ENCODE results near the gene DPM3. TPM values are rescaled to one million over a fixed set of nuclear protein-coding genes. Genes with fewer than 3 reads are reported as not detected.

The DPM3 gene
- total and polyA plus RNA-seq, 9 of the 15 experiments (the other 6 are each of a cell fraction or from before 2014, with no cell fraction given), result 3.7 to 120 (median 36.4) TPM

DNA sequence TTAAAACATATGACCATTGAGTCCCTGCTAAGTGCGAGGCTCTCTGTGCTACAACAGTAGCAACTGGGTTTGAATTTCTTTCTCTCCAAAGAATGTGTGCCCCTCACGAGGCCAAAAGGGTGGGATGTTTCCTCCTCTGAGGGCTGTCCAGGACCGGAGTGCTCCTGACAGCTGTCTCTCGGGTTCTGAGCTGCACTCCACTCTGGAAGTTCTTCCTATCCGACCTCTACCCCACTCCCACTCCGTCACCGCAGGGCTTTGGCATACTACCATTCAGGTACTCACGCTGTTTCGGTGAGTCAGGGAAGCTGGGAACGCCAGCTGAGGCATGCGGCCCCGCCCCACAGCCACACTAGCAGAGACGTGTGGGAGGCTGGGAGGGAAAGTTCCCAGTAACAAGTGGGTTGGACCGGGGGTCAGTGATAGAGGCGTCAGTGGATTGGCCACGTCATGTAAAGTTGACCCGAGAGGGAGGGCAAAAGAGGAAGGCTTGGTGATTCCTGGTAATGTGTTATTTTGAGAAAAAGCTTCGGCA is 5.4 kb downstream of the DPM3 start (continued):
- TF ChIP-seq SRF (CRISPR knock-in tag; IDR thresholded peaks at IDR 0.05) (no peak), LEF1 (IDR thresholded peaks at IDR 0.05) (no peak), ZNF507 (tag; conservative IDR thresholded peaks at IDR 0.05) (no peak), RHOXF2B (CRISPR knock-in tag; conservative IDR thresholded peaks at IDR 0.05) (no peak), RBM25 (IDR thresholded peaks at IDR 0.05; ENCODE audit: low read depth, low read length, severe bottlenecking) (no peak), KLF10 (CRISPR knock-in tag; IDR thresholded peaks at IDR 0.05) (no peak), CXXC5 (CRISPR knock-in tag; IDR thresholded peaks at IDR 0.05) (0 out of 2 replicates have a peak, but pooled peaks have one; percentile 7), ZNF589 (CRISPR knock-in tag; IDR thresholded peaks at IDR 0.05; ENCODE audit: low read depth) (no peak; the same call in 1 of the 2 replicates), NFRKB (IDR thresholded peaks at IDR 0.05; ENCODE audit: low read depth) (no peak), POU5F1 (IDR thresholded peaks at IDR 0.05; ENCODE audit: borderline replicate concordance, low read depth, low read length, partially characterized antibody) (no peak), ZNF143 (CRISPR knock-in tag; IDR thresholded peaks at IDR 0.05) (no peak; the same call in 1 of the 2 replicates), ZNF133 (CRISPR knock-in tag; IDR thresholded peaks at IDR 0.05) (no peak), SREBF2 (CRISPR knock-in tag; IDR thresholded peaks at IDR 0.05) (no peak)
- TF ChIP-seq, protein P1, sequence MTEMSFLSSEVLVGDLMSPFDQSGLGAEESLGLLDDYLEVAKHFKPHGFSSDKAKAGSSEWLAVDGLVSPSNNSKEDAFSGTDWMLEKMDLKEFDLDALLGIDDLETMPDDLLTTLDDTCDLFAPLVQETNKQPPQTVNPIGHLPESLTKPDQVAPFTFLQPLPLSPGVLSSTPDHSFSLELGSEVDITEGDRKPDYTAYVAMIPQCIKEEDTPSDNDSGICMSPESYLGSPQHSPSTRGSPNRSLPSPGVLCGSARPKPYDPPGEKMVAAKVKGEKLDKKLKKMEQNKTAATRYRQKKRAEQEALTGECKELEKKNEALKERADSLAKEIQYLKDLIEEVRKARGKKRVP (CRISPR knock-in tag; IDR thresholded peaks at IDR 0.05), result no peak
- TF ChIP-seq, protein P2, sequence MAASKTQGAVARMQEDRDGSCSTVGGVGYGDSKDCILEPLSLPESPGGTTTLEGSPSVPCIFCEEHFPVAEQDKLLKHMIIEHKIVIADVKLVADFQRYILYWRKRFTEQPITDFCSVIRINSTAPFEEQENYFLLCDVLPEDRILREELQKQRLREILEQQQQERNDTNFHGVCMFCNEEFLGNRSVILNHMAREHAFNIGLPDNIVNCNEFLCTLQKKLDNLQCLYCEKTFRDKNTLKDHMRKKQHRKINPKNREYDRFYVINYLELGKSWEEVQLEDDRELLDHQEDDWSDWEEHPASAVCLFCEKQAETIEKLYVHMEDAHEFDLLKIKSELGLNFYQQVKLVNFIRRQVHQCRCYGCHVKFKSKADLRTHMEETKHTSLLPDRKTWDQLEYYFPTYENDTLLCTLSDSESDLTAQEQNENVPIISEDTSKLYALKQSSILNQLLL (CRISPR knock-in tag; IDR thresholded peaks at IDR 0.05; ENCODE audit: borderline replicate concordance), result no peak
- TF ChIP-seq, protein P3, sequence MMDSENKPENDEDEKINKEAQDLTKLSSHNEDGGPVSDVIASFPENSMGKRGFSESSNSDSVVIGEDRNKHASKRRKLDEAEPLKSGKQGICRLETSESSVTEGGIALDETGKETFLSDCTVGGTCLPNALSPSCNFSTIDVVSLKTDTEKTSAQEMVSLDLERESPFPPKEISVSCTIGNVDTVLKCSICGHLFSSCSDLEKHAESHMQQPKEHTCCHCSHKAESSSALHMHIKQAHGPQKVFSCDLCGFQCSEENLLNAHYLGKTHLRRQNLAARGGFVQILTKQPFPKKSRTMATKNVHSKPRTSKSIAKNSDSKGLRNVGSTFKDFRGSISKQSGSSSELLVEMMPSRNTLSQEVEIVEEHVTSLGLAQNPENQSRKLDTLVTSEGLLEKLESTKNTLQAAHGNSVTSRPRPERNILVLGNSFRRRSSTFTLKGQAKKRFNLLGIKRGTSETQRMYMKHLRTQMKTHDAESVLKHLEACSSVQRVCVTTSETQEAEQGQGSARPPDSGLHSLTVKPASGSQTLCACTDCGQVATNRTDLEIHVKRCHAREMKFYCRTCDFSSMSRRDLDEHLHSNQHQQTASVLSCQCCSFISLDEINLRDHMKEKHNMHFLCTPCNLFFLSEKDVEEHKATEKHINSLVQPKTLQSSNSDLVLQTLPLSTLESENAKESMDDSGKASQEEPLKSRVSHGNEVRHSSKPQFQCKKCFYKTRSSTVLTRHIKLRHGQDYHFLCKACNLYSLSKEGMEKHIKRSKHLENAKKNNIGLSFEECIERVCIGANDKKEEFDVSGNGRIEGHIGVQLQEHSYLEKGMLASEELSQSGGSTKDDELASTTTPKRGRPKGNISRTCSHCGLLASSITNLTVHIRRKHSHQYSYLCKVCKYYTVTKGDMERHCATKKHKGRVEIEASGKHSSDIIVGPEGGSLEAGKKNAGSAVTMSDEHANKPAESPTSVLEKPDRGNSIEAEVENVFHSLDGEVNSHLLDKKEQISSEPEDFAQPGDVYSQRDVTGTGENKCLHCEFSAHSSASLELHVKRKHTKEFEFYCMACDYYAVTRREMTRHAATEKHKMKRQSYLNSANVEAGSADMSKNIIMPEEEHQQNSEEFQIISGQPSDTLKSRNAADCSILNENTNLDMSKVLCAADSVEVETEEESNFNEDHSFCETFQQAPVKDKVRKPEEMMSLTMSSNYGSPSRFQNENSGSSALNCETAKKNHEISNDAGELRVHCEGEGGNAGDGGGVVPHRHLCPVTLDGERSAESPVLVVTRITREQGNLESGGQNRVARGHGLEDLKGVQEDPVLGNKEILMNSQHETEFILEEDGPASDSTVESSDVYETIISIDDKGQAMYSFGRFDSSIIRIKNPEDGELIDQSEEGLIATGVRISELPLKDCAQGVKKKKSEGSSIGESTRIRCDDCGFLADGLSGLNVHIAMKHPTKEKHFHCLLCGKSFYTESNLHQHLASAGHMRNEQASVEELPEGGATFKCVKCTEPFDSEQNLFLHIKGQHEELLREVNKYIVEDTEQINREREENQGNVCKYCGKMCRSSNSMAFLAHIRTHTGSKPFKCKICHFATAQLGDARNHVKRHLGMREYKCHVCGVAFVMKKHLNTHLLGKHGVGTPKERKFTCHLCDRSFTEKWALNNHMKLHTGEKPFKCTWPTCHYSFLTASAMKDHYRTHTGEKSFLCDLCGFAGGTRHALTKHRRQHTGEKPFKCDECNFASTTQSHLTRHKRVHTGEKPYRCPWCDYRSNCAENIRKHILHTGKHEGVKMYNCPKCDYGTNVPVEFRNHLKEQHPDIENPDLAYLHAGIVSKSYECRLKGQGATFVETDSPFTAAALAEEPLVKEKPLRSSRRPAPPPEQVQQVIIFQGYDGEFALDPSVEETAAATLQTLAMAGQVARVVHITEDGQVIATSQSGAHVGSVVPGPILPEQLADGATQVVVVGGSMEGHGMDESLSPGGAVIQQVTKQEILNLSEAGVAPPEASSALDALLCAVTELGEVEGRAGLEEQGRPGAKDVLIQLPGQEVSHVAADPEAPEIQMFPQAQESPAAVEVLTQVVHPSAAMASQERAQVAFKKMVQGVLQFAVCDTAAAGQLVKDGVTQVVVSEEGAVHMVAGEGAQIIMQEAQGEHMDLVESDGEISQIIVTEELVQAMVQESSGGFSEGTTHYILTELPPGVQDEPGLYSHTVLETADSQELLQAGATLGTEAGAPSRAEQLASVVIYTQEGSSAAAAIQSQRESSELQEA (IDR thresholded peaks at IDR 0.05; ENCODE audit: low read depth), result no peak
- TF ChIP-seq, protein P4, sequence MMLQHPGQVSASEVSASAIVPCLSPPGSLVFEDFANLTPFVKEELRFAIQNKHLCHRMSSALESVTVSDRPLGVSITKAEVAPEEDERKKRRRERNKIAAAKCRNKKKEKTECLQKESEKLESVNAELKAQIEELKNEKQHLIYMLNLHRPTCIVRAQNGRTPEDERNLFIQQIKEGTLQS (IDR thresholded peaks at IDR 0.05), result peak; percentile 55; the same call in 1 of the 2 replicates
- TF ChIP-seq, protein P4 (CRISPR knock-in tag; conservative IDR thresholded peaks at IDR 0.05), result 0 out of 2 replicates have a peak, but pooled peaks have one; percentile 35

Measured in K562 (cell line).